Measurements from ENCODE around the gene SRC.

Gene SRC

DNA sequence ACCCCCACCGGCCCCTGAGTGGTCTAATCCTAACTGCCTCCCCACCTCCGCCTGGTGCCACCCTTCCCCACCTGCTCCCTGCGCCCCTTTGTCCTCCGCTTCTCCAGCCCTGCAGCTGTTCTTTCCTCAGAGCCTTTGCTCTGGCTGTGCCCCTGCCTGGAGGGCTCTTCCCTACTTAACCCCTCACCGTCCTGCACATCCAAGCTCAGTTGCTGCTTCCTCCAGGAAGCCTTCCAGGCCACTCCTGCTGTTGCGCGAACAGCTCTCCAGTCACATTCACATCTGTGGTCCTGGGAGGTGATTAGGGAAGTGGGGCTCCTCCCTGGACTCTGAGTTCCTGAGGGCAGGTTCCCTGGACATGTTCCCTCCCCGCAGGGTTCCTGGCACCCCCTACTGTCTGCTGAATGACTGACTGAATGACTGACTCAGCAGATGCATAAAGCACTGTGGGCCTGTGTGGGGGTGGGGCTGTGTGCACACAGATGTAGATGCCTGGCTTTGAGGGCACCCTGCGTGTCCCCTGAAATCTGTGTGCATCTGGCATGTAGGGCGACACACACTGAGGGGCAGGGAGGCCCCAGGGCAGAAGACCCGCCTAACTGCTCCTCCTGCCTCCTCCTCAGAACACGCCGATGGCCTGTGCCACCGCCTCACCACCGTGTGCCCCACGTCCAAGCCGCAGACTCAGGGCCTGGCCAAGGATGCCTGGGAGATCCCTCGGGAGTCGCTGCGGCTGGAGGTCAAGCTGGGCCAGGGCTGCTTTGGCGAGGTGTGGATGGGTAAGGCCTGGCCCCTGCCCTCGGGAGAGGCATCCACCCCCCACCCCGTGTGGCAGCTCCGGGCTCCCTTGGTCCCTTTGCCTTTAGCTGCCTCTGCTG is 51.4 kb downstream of the SRC start:
- TF ChIP-seq, protein P1, sequence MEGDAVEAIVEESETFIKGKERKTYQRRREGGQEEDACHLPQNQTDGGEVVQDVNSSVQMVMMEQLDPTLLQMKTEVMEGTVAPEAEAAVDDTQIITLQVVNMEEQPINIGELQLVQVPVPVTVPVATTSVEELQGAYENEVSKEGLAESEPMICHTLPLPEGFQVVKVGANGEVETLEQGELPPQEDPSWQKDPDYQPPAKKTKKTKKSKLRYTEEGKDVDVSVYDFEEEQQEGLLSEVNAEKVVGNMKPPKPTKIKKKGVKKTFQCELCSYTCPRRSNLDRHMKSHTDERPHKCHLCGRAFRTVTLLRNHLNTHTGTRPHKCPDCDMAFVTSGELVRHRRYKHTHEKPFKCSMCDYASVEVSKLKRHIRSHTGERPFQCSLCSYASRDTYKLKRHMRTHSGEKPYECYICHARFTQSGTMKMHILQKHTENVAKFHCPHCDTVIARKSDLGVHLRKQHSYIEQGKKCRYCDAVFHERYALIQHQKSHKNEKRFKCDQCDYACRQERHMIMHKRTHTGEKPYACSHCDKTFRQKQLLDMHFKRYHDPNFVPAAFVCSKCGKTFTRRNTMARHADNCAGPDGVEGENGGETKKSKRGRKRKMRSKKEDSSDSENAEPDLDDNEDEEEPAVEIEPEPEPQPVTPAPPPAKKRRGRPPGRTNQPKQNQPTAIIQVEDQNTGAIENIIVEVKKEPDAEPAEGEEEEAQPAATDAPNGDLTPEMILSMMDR (conservative IDR thresholded peaks at IDR 0.05; ENCODE audit: low read length) = 0 out of 2 replicates have a peak, but pooled peaks have one; percentile 5
- no peak for DNase-seq (ENCODE audit: low read depth)
- H3K4me3 ChIP-seq (ENCODE audit: low read length) = no peak overlapping the region

DNA sequence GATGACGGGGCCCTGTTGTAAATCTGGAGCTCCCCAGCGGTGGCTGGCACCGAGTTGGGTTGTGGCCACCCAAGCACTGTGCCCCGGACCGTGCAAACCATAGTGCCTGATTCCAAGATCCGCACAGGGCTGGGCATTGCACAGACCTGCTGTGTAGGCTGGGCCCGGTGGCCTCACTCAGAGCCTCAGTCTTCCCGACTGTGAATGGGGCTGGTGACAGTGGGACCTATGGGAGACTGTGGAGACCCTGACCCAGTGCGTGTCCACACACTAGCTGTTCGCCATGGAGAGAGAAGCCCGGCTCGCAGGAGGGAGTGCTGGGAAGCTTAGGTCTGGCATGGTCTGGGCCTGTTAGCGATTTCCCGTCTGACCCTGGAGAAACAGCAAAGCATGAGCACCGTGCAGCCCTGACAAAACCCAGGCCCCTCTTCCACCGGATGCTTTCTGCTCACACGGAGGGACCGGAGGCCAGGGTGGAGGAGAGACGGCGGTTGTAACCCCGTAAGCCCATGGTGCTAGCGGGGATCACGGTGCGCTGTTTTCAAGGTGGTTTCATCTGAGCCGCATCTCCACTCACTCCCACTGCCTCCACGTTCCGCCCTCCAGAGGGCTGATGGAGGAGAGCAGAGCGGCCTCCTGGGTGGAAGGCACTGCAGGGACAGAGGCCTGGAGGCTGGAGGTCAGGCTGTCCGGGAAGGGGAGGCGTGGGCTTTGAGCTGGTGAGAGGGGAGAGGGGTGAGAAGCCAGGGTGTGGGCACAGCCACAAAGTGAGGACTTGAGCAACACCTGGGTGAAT is 52.2 kb downstream of the SRC start:
- TF ChIP-seq, protein P1 (conservative IDR thresholded peaks at IDR 0.05; ENCODE audit: low read length) = no peak
- no peak overlapping the region for H3K4me3 ChIP-seq (ENCODE audit: low read length)
- no peak for DNase-seq (ENCODE audit: low read depth)

DNA sequence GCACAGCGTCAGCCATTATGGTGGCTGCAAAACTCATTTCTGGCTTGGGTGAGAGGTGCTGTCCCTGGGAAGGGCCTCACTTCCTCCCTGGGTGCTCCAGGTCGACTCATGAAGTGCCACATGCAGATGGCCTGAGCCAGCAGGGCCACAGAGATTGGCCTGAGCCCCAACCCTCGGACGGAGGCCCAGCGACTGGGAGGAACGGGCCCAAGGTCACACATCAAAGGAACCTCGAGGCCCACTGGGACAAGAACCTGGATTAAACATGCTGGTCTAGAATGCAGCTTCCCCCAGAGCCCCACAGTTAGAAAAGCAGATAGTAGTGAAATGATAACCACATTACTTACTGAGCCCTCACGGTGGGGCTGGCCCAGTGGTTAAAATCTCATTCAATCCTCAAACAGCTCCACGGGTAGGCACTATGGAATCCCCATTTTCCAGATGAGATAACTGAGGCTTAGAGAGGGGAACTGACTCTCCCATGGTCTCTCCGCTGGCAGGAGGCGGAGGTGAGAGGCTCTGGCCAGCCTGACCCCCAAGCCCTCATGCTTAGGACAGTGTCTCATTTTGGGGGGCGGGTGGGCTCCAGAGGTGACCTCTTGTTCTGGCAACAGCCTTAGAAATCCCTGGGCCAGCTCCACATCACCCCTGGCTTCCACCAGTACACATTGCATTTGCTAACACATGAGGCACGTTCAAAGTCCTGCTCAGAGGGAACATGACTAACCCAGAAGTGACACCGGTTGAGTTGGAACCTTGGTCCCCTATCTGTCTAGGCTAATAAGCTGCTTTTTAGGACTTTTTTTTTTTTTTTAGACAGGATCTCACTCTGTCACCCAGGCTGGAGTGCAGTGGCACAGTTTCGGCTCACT is 53.0 kb downstream of the SRC start:
- H3K4me3 ChIP-seq (ENCODE audit: low read length) = no peak overlapping the region
- TF ChIP-seq, protein P1 (conservative IDR thresholded peaks at IDR 0.05; ENCODE audit: low read length) = no peak
- DNase-seq (ENCODE audit: low read depth) = no peak

DNA sequence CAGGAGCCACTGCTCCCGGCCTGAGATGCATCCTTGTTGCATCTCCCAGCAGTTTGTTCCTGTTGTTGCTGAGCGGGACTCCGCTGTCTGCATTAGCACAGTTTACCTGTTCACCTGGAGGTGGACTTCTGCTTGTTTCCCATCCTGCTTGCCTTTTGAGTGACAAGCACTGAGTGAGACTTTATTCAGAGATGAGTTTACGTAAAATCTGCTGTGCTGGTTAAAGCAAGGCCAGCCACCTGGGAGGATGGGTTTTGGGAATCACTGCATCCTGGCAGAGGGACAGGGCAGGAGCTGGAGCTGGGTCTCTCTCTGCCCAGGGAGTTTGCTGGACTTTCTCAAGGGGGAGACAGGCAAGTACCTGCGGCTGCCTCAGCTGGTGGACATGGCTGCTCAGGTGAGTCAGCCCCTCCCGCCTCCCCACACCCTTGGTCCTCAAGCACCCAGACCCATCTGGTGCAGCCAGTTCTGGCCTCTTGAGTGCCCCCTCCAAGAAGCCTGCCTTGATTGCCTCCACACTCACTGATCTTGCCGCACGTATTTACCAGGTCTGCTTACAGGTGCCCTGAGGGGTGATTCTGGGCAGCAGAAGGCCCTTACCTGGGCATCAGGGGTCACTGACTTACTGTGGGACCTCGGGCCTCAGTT is 55.5 kb downstream of the SRC start:
- TF ChIP-seq, protein P1 (conservative IDR thresholded peaks at IDR 0.05; ENCODE audit: low read length) = no peak
- no peak overlapping the region for H3K4me3 ChIP-seq (ENCODE audit: low read length)
- DNase-seq (ENCODE audit: low read depth) = no peak

DNA sequence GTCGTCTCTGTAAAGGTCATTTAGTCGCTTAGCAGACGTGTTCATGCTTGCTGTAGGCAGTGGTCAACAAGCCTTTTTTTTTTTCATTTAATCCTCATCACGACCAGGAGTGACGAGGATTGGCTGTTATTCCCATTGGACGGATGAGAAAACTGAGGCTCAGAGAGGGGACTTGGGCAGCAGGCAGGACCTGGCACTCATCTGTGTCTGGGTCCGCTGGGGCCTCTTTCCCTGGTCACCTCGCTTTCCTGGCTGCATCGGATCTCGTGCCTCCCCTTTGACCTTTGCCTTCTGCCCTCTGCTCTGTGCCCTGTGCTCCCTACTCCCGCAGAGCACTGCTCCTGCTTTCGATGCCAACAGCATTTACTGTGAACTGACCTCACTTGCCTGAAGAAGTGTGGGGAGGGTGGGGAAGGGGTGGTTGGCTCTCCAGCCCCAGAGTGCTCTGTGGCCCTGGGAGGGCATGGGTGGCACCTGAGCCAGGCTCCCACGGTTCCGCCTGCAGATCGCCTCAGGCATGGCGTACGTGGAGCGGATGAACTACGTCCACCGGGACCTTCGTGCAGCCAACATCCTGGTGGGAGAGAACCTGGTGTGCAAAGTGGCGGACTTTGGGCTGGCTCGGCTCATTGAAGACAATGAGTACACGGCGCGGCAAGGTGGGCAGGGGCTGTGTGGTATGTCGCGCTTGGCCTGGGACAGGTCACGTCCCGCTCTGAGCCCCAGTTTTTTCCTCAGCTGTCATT is 56.2 kb downstream of the SRC start:
- TF ChIP-seq, protein P1 (conservative IDR thresholded peaks at IDR 0.05; ENCODE audit: low read length) = no peak
- no peak overlapping the region for H3K4me3 ChIP-seq (ENCODE audit: low read length)
- no peak for DNase-seq (ENCODE audit: low read depth)

All from AG10803 (cell line).